Neural progenitor cell (in vitro differentiated cells): ENCODE measurements around the gene IGFN1. TPM values are rescaled to one million over a fixed set of nuclear protein-coding genes. Genes with fewer than 3 reads are reported as not detected.
"Not testable (repeated sequence)": the region's sequence is repeated elsewhere in the genome, so short reads cannot be mapped to it uniquely, and the experiment has no call there.

Experiments
- DNase-seq: peaks from one replicate; pipeline ENCODE4 v3.0.0-alpha.2; 2016; ENCODE audit warnings: low spot score
- H2AFZ ChIP-seq: fragments of 200-600 bp; sonication (generic); replicated peaks from 2 replicates; pipeline ENCODE4 v1.6.1; 2016; ENCODE audit warnings: antibody characterized with exemption
- H3F3A ChIP-seq: fragments of 200-600 bp; sonication (generic); 2 replicates; pipeline ENCODE4 v1.6.1; 2016; ENCODE audit warnings: antibody characterized with exemption, low read depth
- H3K27ac ChIP-seq: fragments of 200-600 bp; sonication (generic); 2 replicates; pipeline ENCODE4 v1.5.1; 2016; ENCODE audit warnings: mild to moderate bottlenecking
- H3K27me3 ChIP-seq: fragments of 200-600 bp; sonication (generic); 2 replicates; pipeline ENCODE4 v1.6.1; 2016; ENCODE audit warnings: mild to moderate bottlenecking, moderate library complexity
- H3K36me3 ChIP-seq: fragments of 200-600 bp; sonication (generic); 2 replicates; pipeline ENCODE4 v1.5.1; 2016
- H3K4me1 ChIP-seq: fragments of 200-600 bp; sonication (generic); 2 replicates; pipeline ENCODE4 v1.6.1; 2016; ENCODE audit warnings: mixed run types
- H3K4me2 ChIP-seq: fragments of 200-600 bp; sonication (generic); 2 replicates; pipeline ENCODE4 v1.6.1; 2016
- H3K4me3 ChIP-seq: fragments of 200-600 bp; sonication (generic); 2 replicates; pipeline ENCODE4 v1.5.1; 2016
- H3K79me2 ChIP-seq: fragments of 200-600 bp; sonication (generic); 2 replicates; pipeline ENCODE4 v1.6.1; 2016; ENCODE audit warnings: low read depth
- H3K9ac ChIP-seq: fragments of 200-600 bp; sonication (generic); 2 replicates; pipeline ENCODE4 v1.6.1; 2016
- H3K9me3 ChIP-seq: fragments of 200-600 bp; sonication (generic); 2 replicates; pipeline ENCODE4 v1.5.1; 2016; ENCODE audit warnings: low read depth
- H4K20me1 ChIP-seq: fragments of 200-600 bp; sonication (generic); 2 replicates; pipeline ENCODE4 v1.6.1; 2016; ENCODE audit warnings: low read depth
- H3K27ac Mint-ChIP-seq: 3 replicates; pipeline ENCODE4 v1.8.0; 2021; ENCODE audit warnings: mixed read lengths
- H3K27me3 Mint-ChIP-seq: 2 replicates; pipeline ENCODE4 v1.8.0; 2022; ENCODE audit warnings: low read depth, mild to moderate bottlenecking, inconsistent platforms, moderate library complexity, mixed read lengths; ENCODE audit not compliant: insufficient read depth
- H3K36me3 Mint-ChIP-seq: 3 replicates; pipeline ENCODE4 v1.8.0; 2021; ENCODE audit warnings: mixed read lengths
- H3K4me1 Mint-ChIP-seq: 3 replicates; pipeline ENCODE4 v1.8.0; 2021; ENCODE audit warnings: mixed read lengths
- H3K4me3 Mint-ChIP-seq: 3 replicates; pipeline ENCODE4 v1.8.0; 2021; ENCODE audit warnings: mild to moderate bottlenecking, moderate library complexity, mixed read lengths
- H3K9me3 Mint-ChIP-seq: 3 replicates; pipeline ENCODE4 v1.8.0; 2020; ENCODE audit warnings: mixed read lengths
- EZH2 ChIP-seq: fragments of 200-600 bp; sonication (generic); IDR thresholded peaks from 2 replicates; pipeline ENCODE4 v1.6.1; 2017; ENCODE audit warnings: antibody characterized with exemption, mild to moderate bottlenecking, moderate library complexity
- EZH2phosphoT487 ChIP-seq: fragments of 200-600 bp; sonication (generic); IDR thresholded peaks from 2 replicates; pipeline ENCODE4 v1.6.1; 2017; ENCODE audit warnings: antibody characterized with exemption
- total RNA-seq: library from RNA; depleted of rRNA; stranded (reverse); fragments of >200 nt; gene quantifications from 2 replicates; pipeline ENCODE4 v1.2.3, GENCODE V29; 2015; ENCODE audit warnings: low replicate concordance
- TF ChIP-seq, protein P1 (sequence below): fragments of 200-600 bp; sonication (generic); IDR thresholded peaks from 2 replicates; pipeline ENCODE4 v1.5.1; 2017; ENCODE audit warnings: antibody characterized with exemption, mild to moderate bottlenecking

Gene IGFN1
- total RNA-seq, 1 donor from 2014 or later = not detected

GRCh38 chr1:201230676-201231075, 40.1 kb downstream of the IGFN1 start:
- Histone ChIP-seq H4K20me1 (no peaks in the 10 kb centered on the region), H3K27ac (no peak overlapping the region), H3K79me2 (no peaks in the 10 kb centered on the region), H3K4me3 (no peak overlapping the region), H3K9me3 (no peaks in the 10 kb centered on the region), H3K36me3 (no peaks in the 10 kb centered on the region), H3K9ac (no peak overlapping the region), H3F3A (no peaks in the 10 kb centered on the region), H2AFZ (no peak overlapping the region), H3K4me2 (no peak overlapping the region), H3K4me1 (no peaks in the 10 kb centered on the region), H3K27me3 (no peaks in the 10 kb centered on the region)
- peaks cover 23% of the 10 kb centered on the region for H3K9me3 Mint-ChIP-seq
- H3K4me1 Mint-ChIP-seq = no peaks in the 10 kb centered on the region
- H3K4me3 Mint-ChIP-seq = no peak overlapping the region
- no peaks in the 10 kb centered on the region for H3K27me3 Mint-ChIP-seq
- no peak for DNase-seq
- TF ChIP-seq, protein P1, sequence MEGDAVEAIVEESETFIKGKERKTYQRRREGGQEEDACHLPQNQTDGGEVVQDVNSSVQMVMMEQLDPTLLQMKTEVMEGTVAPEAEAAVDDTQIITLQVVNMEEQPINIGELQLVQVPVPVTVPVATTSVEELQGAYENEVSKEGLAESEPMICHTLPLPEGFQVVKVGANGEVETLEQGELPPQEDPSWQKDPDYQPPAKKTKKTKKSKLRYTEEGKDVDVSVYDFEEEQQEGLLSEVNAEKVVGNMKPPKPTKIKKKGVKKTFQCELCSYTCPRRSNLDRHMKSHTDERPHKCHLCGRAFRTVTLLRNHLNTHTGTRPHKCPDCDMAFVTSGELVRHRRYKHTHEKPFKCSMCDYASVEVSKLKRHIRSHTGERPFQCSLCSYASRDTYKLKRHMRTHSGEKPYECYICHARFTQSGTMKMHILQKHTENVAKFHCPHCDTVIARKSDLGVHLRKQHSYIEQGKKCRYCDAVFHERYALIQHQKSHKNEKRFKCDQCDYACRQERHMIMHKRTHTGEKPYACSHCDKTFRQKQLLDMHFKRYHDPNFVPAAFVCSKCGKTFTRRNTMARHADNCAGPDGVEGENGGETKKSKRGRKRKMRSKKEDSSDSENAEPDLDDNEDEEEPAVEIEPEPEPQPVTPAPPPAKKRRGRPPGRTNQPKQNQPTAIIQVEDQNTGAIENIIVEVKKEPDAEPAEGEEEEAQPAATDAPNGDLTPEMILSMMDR = no peak
- TF ChIP-seq EZH2phosphoT487 (no peak), EZH2 (no peak)
- no peak overlapping the region for H3K27ac Mint-ChIP-seq
- H3K36me3 Mint-ChIP-seq = no peaks in the 10 kb centered on the region

DNA sequence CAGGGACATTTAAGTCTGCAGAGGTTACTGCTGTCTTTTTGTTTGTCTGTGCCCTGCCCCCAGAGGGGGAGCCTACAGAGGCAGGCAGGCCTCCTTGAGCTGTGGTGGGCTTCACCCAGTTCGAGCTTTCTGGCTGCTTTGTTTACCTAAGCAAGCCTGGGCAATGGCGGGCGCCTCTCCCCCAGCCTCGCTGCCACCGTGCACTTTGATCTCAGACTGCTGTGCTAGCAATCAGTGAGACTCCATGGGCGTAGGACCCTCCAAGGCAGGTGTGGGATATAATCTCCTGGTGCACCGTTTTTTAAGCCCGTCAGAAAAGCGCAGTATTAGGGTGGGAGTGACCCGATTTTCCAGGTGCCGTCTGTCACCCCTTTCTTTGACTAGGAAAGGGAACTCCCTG, 49.0 kb downstream of the IGFN1 start:
- H3K27me3 ChIP-seq, H3K36me3 Mint-ChIP-seq, H3K27me3 Mint-ChIP-seq, H3K4me3 ChIP-seq, H3K27ac ChIP-seq, H3K9me3 ChIP-seq, DNase-seq, H3F3A ChIP-seq, H3K36me3 ChIP-seq, H3K4me3 Mint-ChIP-seq, H3K9ac ChIP-seq, H3K4me1 ChIP-seq, H3K79me2 ChIP-seq, H2AFZ ChIP-seq, H3K4me1 Mint-ChIP-seq, H4K20me1 ChIP-seq, H3K4me2 ChIP-seq, H3K27ac Mint-ChIP-seq: not testable (repeated sequence)
- peaks cover 12% of the 10 kb centered on the region for H3K9me3 Mint-ChIP-seq

GRCh38 chr1:201240171-201240570, 49.5 kb downstream of the IGFN1 start:
- Histone ChIP-seq H3K9ac (no peak overlapping the region), H3K4me3 (no peak overlapping the region), H2AFZ (no peak overlapping the region), H3K9me3 (no peaks in the 10 kb centered on the region), H3K4me2 (no peak overlapping the region), H3K27ac (no peak overlapping the region), H3K4me1 (no peaks in the 10 kb centered on the region), H3K27me3 (peaks cover 4% of the 10 kb centered on the region), H4K20me1 (no peaks in the 10 kb centered on the region), H3K79me2 (no peaks in the 10 kb centered on the region), H3F3A (no peaks in the 10 kb centered on the region), H3K36me3 (peaks cover 4% of the 10 kb centered on the region)
- Mint-ChIP-seq H3K27me3 (no peaks in the 10 kb centered on the region), H3K36me3 (no peaks in the 10 kb centered on the region), H3K4me1 (no peaks in the 10 kb centered on the region), H3K9me3 (peaks cover 12% of the 10 kb centered on the region), H3K4me3 (no peak overlapping the region), H3K27ac (no peak overlapping the region)
- no peak for DNase-seq
- TF ChIP-seq, protein P1 = no peak
- TF ChIP-seq EZH2phosphoT487 (no peak), EZH2 (no peak)

DNA sequence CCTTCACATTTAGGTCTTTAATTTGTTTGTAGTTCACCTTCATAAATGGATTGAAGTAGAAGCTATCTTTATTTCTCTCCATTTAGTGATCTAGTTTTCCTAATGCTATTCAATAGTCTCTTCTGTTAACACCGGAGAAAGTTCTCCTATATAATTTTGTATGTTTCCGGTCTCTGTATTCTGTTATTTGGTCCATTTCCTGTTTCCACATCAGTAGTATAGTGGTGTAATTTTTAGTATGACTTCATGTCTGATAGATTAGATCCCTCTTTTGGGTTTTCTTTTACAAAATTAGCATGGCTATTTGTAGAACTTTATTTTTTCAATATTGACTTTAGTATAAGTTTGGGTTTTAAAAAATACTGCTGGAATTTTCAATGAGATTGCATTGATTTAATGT, 51.1 kb downstream of the IGFN1 start:
- no peak for TF ChIP-seq EZH2
- TF ChIP-seq, protein P1 = no peak
- no peak for TF ChIP-seq EZH2phosphoT487
- no peak overlapping the region for H3K9ac ChIP-seq
- H3K36me3 ChIP-seq = peaks cover 4% of the 10 kb centered on the region
- H3K27me3 Mint-ChIP-seq = no peaks in the 10 kb centered on the region
- no peak for DNase-seq
- H3K4me3 ChIP-seq = no peak overlapping the region
- H3K4me3 Mint-ChIP-seq = no peak overlapping the region
- no peak overlapping the region for H3K27ac Mint-ChIP-seq
- peaks cover 12% of the 10 kb centered on the region for H3K9me3 Mint-ChIP-seq
- no peak overlapping the region for H3K27ac ChIP-seq
- no peak overlapping the region for H2AFZ ChIP-seq
- H3K4me2 ChIP-seq = no peak overlapping the region
- H3K79me2 ChIP-seq = no peaks in the 10 kb centered on the region
- no peaks in the 10 kb centered on the region for H3F3A ChIP-seq
- no peaks in the 10 kb centered on the region for H4K20me1 ChIP-seq
- no peaks in the 10 kb centered on the region for H3K9me3 ChIP-seq
- H3K4me1 Mint-ChIP-seq = no peaks in the 10 kb centered on the region
- no peaks in the 10 kb centered on the region for H3K4me1 ChIP-seq
- peaks cover 4% of the 10 kb centered on the region for H3K27me3 ChIP-seq
- no peaks in the 10 kb centered on the region for H3K36me3 Mint-ChIP-seq
